GM21390 (cell line): ENCODE measurements around the gene SNX32.
"Not testable (repeated sequence)": the region's sequence is repeated elsewhere in the genome, so short reads cannot be mapped to it uniquely, and the experiment has no call there.

Source experiments
- ATAC-seq: cut with Tn5 transposase; IDR thresholded peaks from one replicate; pipeline ENCODE4 v1.9.1; 2021; ENCODE audit not compliant: unreplicated experiment

SNX32 gene

DNA sequence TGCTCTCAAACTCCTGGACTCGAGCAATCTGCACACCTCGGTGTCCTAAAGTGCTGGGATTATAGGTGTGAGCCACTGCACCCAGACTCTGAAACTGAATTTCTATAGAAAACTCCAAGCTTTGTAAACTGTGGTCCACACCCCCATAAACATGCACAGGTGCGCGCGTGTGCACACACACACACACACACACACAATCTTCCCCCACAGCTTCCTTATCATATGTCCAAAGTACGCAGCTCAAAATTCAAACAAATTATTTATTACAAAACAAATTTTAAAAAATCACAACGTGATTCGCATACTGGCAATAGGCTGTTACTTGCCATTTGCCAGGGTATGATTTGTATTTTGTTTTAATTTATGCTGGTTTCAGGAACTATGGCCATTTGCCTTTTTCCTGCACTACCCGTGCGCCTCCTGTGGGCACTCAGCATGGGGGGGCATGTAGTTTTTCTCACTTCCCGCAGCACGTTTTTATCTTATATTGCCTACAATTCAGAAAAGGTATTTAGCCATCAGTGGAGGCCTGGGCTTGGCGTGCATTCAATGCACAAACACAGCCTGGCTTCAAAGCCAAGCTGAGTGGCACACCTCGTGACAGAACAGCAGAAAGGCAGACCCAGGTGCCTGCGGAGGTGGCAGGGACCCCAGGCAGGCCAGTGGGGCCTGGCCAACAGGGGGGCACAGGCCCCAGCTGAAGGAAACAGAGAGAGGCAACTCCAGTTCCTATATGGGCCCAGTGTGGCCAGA, 10.8 kb upstream of the SNX32 start:
- no peak for ATAC-seq

GRCh38 chr11:65826984-65827735, 6.6 kb upstream of the SNX32 start:
- ATAC-seq = no peak

DNA sequence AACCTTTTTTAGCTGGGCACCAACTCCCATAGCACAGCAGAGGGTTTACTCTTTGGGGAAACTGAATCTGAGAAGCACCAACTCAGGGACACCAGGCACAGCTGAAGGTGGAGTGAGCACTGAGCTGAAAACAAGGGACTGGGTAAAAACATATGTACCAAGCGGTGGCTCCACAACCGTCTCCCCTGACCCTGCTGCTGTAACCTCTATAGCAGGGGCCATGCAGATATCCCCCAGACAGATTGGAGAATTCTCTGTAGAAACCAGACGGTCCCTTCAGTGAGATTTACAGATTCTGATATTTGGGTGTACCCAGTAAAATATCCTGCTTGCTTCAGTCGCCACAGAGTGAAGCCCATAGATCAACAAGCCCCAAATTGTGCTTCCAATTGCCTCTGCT, 4.3 kb upstream of the SNX32 start:
- ATAC-seq = no peak

GRCh38 chr11:65832231-65832630, 1.5 kb upstream of the SNX32 start:
- ATAC-seq = not testable (repeated sequence)

DNA sequence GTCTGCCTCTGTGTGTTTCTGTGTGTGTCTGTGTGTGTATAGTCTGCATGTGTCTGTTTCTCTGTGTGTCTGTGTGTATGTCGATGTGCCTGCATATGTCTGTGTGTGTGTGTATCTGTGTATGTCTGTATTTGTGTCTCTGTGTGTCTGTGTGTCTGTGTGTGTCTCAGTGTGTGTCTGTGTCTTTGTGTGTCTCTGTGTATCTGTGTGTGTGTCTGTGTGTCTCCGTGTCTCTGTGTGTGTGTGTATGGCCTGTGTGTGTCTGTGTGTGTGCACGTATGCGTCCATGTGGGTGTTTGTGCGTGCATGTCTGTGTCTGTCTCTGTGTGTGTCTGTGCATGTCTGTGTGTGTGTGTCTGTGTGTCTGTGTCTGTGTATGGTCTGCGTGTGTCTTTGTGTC, 439 bp downstream of the SNX32 start:
- no peak for ATAC-seq

DNA sequence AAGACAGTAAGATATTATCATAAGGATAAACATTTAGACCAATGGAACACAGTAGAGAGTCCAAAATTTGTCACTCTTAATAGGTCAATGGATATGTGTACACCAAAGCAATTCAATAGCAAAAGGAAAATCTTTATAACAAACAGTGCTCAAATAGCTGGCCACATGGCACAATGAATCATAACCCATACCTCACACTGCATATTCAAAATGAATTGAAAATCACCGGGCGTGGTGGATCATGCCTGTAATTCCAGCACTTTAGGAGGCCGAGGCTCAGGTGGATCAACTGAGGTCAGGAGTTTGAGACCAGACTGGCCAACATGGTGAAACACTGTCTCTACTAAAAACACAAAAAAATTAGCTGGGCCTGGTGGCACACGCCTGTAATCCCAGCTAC, 8.4 kb downstream of the SNX32 start:
- ATAC-seq = no peak

- no peak for ATAC-seq
Measured at GRCh38 chr11:65843811-65844210, 10.0 kb downstream of the SNX32 start.

DNA sequence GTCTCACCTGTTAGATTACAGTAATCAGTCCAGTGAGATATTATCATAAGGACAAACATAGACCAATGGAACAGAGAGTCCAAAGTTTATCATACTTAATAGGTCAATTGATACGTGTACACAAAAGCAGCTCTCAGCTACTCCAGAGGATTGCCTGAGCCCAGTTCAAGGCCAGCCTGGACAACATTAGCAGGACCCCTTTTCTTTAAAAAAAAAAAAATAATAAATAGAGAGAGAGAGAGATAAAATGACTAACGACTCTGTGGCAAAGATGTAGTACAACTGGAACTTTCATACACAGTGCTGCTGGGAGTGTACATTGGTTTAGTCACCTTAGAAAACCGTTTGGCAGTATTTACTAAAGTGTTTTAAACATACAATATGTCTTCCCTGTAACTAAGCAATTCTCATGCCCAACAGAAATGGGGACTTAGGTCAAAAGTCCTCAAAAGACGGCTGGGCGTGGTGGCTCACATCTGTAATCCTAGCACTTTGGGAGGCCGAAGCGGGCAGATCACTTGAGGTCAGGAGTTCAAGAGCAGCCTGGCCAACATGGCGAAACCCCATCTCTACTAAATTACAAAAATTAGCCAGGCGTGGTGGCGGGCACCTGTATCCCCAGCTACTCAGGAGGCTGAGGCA, 10.6 kb downstream of the SNX32 start:
- no peak for ATAC-seq

DNA sequence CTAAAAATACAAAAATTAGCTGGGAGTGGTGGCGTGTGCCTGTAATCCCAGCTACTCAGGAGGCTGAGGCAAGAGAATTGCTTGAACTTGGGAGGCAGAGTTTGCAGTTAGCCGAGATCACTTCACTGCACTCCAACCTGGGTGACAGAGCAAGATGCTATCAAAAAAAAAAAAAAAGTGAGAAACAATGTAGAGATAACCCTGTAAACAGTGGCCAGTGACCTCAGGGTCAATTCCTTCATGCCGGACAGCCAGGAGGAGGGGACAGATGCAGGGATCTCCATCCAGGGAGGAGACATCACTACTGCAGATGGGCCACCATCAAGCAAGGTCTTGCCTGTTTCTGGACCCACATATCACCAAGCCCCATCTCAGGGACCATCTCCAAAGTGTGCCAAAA, 14.0 kb downstream of the SNX32 start:
- no peak for ATAC-seq

DNA sequence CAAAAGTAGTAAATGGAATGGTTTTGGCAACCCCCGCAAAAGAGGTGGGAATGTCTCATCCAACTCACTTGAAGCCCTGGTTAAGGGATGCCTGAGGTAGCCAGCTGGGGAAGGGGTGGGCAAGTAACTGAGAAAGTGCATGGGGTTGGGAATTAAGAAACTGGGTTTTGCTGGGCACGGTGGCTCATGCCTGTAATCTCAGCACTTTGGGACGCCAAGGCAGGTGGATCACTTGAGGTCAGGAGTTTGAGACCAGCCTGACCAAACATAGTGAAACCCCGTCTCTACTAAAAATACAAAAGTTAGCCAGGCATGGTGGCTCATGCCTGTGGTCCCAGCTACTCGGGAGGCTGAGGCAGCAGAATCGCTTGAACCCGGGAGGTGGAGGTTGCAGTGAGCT, 14.9 kb downstream of the SNX32 start:
- ATAC-seq = not testable (repeated sequence)

DNA sequence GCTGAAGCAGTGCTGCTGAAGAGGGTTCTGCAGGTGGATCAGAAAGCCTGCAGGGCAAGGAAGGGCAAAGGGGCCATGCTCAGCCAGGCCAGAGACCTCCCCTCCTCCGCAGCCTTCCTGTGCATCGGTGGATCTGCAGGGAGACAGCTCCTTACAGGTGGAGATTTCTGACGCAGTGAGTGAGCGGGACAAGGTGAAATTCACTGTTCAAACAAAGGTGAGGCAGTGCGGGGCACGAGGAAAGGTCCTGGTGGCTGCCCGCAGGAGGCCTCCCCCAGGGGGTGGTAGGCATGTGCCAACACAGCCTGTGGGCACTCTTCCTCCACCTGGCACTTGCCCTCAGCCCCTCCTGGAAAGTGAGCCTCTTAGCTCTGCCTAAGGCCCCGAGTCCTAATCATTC, 15.6 kb downstream of the SNX32 start:
- ATAC-seq = no peak

DNA sequence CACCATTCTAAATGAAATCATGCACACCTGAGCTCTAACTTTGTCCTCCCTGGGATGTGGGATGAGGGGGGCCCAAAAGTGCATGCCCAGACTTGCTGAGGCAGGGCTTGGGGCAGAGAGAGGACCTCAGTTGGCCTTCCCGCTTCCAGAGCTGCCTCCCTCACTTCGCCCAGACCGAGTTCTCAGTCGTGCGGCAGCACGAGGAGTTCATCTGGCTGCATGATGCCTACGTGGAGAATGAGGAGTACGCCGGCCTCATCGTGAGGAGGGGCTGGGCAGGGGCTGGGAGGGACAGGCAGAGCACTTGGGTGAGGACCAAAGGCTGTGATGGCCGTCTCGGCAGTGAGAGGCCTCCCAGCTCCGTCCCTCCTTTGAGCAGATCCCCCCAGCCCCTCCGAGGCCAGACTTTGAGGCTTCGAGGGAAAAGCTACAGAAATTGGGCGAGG, 16.0 kb downstream of the SNX32 start:
- ATAC-seq = no peak

DNA sequence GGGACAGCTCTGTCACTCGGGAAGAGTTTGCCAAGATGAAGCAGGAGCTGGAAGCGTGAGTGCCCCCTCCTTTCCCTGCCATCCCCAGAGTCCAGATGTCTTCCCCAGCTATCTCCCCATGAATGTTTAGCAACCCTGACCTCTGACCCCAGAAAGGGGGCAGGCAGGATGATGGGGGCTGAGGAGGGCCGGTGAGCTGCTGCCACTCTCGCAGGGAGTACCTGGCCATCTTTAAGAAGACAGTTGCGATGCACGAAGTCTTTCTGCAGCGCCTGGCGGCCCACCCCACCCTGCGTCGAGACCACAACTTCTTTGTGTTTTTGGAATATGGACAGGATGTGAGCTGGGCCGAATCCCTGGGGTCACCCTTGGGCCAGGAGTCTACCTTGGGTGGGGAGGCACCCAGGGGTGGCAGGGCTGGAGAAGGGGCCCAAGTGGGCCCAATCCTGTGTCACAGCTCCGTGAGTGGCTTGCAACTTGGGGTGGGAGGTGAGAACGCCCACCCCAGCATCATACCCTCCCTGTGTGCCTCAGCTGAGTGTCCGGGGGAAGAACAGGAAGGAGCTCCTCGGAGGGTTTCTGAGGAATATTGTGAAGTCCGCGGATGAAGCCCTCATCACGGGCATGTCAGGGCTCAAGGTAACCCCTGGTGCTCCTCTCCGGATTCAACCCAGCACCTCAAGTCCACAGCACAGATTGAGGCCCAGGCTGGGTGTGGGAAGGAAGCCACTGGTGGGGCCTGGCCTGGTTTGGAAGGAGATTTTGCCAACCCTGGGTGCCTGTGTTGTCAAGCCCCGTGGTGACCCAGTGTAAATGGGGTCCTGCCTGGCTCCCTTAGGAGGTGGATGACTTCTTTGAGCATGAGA, 16.7 kb downstream of the SNX32 start:
- ATAC-seq = no peak

- no peak for ATAC-seq
Measured at GRCh38 chr11:65851083-65851579, 17.4 kb downstream of the SNX32 start.

GRCh38 chr11:65851811-65852507, 18.2 kb downstream of the SNX32 start:
- ATAC-seq = no peak

DNA sequence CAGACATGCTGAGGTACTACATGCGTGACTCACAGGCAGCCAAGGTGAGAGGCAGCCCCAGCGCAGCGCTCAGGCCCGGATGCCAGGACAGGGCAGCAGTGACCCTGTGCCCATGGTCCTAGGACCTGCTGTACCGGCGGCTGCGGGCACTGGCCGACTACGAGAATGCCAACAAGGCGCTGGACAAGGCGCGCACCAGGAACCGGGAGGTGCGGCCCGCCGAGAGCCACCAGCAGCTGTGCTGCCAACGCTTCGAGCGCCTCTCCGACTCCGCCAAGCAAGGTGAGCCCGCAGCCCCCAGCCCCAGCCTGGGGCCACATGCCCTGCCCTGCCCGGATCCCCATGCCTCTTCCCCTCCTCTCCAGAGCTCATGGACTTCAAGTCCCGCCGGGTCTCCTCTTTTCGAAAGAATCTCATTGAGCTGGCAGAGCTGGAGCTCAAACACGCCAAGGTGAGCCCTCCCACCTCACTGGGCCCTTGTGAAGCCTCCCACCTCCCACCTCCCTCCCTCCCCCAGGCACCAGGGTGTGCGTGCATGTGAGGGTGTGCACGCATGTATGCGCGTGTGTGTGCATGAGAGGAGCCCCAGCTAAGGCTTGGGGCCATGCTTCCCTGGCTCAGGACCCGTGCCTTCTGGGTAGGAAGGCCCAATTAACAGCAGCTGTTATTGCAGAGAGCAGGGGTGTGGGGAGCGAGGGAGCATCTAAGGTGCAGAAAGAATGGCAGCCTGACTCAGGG, 18.9 kb downstream of the SNX32 start:
- no peak for ATAC-seq

- no peak for ATAC-seq
Measured at GRCh38 chr11:65853246-65853979, 19.6 kb downstream of the SNX32 start.

DNA sequence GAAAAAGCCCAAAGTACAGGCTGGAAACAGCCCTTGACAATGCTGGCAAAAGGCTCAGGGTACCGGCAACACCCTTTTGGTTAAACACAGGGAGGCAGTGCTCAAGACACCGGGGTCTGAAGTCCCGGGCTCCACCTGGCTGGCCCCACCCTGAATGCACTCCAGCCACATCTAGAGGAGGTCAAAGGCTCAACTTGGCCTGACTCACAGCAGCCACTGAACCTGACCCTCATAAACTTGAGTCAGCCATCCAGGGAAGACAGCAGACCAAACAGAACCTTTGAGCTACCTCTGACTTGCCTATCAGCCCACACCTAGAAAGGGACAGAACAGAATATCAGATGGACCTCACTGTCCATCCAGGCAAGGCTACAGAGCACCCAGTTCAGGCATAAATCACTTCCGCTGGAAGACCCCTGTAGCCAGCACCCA, 20.4 kb downstream of the SNX32 start:
- no peak for ATAC-seq
